MCF 10A (cell line): Measurements from ENCODE around the gene VAV3. TPM values are rescaled to one million over a fixed set of nuclear protein-coding genes. Genes with fewer than 3 reads are reported as not detected.

ENCODE experiments used
- BruUV-seq: library from RNA; stranded (reverse); fragments of 400-500 nt; replicated peaks from 2 replicates; lab custom pipeline; 2021; lab: Mats Ljungman, UMichigan
- CTCF ChIA-PET: fragments of 300-600 bp; sonication (Branson Sonifier 250); formaldehyde crosslinking; extraction: SDS; loops from one replicate; lab custom pipeline; 2021; ENCODE audit warnings: antibody characterized with exemption, inconsistent platforms; lab: Yijun Ruan, JAX
- POLR2A ChIA-PET: fragments of 300-600, 350-650 bp; sonication (Branson Sonifier 250); formaldehyde crosslinking; extraction: SDS; loops from one replicate; lab custom pipeline; 2020; ENCODE audit warnings: antibody characterized with exemption, inconsistent platforms; lab: Yijun Ruan, JAX
- DNase-seq: peaks from one replicate; pipeline ENCODE4 v3.0.0-alpha.2; 2018; ENCODE audit not compliant: unreplicated experiment
- H3K27ac Mint-ChIP-seq: one replicate; pipeline ENCODE4 v1.8.0; 2022; ENCODE audit warnings: mild to moderate bottlenecking, low read depth, mixed read lengths; ENCODE audit not compliant: unreplicated experiment
- H3K27me3 Mint-ChIP-seq: one replicate; pipeline ENCODE4 v1.8.0; 2022; ENCODE audit warnings: mixed read lengths; ENCODE audit not compliant: insufficient read depth, unreplicated experiment
- H3K36me3 Mint-ChIP-seq: one replicate; pipeline ENCODE4 v1.8.0; 2022; ENCODE audit warnings: mild to moderate bottlenecking, moderate library complexity, mixed read lengths; ENCODE audit not compliant: insufficient read depth, unreplicated experiment
- H3K4me1 Mint-ChIP-seq: one replicate; pipeline ENCODE4 v1.8.0; 2022; ENCODE audit warnings: mixed read lengths; ENCODE audit not compliant: insufficient read depth, unreplicated experiment
- H3K4me3 Mint-ChIP-seq: one replicate; pipeline ENCODE4 v1.8.0; 2022; ENCODE audit warnings: mild to moderate bottlenecking, moderate library complexity, mixed read lengths; ENCODE audit not compliant: unreplicated experiment
- H3K9me3 Mint-ChIP-seq: one replicate; pipeline ENCODE4 v1.8.0; 2022; ENCODE audit warnings: mixed read lengths; ENCODE audit not compliant: unreplicated experiment
- intact Hi-C: fragments of 100-400 bp; cut with micrococcal nuclease; formaldehyde crosslinking; loops from 2 replicates; pipeline ENCODE4 v1.14.1; 2022
- total RNA-seq: library from RNA; stranded (reverse); gene quantifications from 2 replicates; pipeline ENCODE4 v1.2.3, GENCODE V29; 2022
- TF ChIP-seq, protein P1 (sequence below): fragments of 200-600 bp; IDR thresholded peaks from one replicate; pipeline ENCODE4 v1.8.0; 2022; ENCODE audit warnings: antibody characterized with exemption, mild to moderate bottlenecking; ENCODE audit not compliant: unreplicated experiment

The VAV3 gene
- total RNA-seq, 1 experiment from 2014 or later: 2.0 TPM

DNA sequence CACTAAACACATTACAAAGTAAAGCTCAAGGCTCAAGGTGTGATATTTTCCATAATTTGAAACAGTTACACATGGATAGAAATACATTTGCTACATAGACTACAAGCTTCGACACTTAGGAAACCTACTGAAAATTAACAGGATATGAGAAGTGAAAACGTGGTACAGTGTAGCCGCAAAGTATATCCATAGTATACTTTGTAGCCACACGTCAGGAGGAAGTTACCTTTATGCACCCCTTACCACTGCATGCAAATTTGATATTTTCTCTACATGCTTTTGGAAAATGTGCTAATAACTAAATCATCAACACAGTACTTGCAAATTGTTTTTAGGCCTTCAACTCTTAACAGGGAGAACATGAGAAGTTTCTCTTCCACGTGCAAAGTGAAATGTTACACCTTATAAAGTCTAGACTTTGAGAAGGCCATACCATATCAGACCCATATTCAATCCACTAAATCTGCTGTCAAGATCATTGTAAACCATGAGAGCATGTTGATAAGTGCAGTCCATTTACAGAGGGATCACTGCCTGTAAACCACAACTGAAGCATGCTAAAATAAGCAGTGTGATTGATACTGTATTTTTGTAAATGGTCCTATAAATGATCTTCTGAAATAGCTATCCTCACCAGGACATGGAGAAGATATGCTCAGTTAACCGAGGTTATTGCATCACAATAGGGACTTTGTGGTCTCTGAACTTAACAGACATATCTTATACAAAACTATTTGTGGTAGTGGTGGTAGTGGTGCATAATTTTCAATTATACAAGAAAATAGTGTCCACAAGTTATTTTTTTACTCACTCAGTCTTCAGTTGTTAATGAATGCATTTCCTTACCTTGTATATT is 64.7 kb downstream of the VAV3 start:
- no TSS peak for BruUV-seq
- Mint-ChIP-seq H3K27ac (no peak overlapping the region), H3K4me3 (no peak overlapping the region), H3K36me3 (no peaks in the 10 kb centered on the region), H3K4me1 (no peaks in the 10 kb centered on the region), H3K27me3 (no peaks in the 10 kb centered on the region), H3K9me3 (no peaks in the 10 kb centered on the region)
- TF ChIP-seq, protein P1, sequence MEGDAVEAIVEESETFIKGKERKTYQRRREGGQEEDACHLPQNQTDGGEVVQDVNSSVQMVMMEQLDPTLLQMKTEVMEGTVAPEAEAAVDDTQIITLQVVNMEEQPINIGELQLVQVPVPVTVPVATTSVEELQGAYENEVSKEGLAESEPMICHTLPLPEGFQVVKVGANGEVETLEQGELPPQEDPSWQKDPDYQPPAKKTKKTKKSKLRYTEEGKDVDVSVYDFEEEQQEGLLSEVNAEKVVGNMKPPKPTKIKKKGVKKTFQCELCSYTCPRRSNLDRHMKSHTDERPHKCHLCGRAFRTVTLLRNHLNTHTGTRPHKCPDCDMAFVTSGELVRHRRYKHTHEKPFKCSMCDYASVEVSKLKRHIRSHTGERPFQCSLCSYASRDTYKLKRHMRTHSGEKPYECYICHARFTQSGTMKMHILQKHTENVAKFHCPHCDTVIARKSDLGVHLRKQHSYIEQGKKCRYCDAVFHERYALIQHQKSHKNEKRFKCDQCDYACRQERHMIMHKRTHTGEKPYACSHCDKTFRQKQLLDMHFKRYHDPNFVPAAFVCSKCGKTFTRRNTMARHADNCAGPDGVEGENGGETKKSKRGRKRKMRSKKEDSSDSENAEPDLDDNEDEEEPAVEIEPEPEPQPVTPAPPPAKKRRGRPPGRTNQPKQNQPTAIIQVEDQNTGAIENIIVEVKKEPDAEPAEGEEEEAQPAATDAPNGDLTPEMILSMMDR: no peak
- ChIA-PET POLR2A (interaction anchor here (1.3 kb wide), 1 partner anchor 29 kb away, joined by 3 read pairs; no protein-coding TSS in a partner anchor), CTCF (interaction anchor here (0.6 to 2.0 kb wide), 3 partner anchors 28 to 225 kb away, joined by 4 to 6 read pairs (median 5); no protein-coding TSS in a partner anchor)
- intact Hi-C loops: no loop called here
- DNase-seq: no peak

DNA sequence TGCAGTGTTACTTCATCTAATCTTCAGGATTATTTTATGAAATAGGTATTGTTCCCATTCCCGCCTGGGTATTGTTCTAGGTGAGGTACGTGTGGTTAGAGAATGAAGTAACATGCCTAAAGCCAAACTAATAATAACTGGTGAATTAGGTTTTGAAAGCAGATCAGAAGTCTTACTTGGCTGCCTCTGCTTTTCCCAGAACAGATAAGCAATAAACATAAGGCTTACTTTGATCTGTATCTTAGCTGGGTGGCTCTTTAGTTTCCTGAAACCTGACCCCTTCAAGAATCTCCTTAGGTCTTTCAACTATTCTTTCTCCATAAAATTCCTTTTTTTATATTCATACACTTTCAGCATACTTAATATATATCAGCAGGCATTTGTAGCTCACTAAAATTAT is 65.3 kb downstream of the VAV3 start:
- peak; percentile 2 for DNase-seq
- Mint-ChIP-seq H3K36me3 (no peaks in the 10 kb centered on the region), H3K9me3 (no peaks in the 10 kb centered on the region), H3K27me3 (no peaks in the 10 kb centered on the region), H3K4me1 (no peaks in the 10 kb centered on the region), H3K4me3 (no peak overlapping the region), H3K27ac (no peak overlapping the region)
- TF ChIP-seq, protein P1: no peak
- ChIA-PET POLR2A (no interaction called here), CTCF (interaction anchor here (2.0 kb wide), 1 partner anchor 225 kb away, joined by 6 read pairs; no protein-coding TSS in a partner anchor)
- intact Hi-C loops: no loop called here
- no TSS peak for BruUV-seq

DNA sequence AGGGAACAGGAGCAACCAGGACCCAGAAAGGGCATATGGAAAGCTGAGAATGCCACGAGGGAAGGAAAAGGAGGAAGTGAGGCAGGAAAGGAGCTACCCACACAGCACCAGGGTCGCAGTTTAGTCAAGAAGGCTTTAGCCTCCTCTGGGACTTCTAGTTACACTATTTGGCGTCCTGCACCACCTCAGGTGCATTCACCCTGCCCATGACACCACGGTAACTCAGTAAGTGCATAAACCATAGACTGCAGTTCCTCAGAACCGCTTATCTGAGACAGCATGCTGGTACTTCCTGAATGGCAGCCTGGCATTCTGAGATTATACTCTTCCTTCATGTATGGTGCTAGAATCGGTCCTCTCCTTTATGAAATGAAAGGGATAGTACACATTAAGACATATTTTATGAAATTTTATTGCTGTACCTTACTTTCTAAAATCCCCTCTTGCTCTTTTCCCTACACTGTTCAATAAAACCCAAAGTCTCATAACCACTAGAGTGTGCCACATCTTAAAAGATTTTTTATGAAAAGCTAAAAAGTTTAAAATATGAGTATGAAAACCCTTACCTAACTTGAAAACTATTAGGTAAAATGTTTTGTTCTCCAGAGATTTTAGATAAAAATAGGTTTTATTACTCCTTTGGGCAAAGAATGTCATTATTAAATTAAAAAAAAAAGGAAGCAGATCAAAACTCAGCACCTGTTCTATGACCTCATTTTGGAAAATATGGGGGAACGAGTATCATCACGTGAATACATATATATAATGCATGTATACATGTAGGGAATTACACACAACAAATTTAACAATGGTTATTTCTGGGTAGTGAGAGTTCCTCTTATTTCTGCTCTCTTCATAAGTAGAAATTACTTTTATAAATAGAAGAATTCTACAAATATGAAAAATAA is 67.3 kb downstream of the VAV3 start:
- Mint-ChIP-seq H3K4me1 (no peaks in the 10 kb centered on the region), H3K27me3 (no peaks in the 10 kb centered on the region), H3K27ac (no peak overlapping the region), H3K9me3 (no peaks in the 10 kb centered on the region), H3K4me3 (no peak overlapping the region), H3K36me3 (no peaks in the 10 kb centered on the region)
- ChIA-PET POLR2A (interaction anchor here (0.8 to 1.4 kb wide), 2 partner anchors 18 to 148 kb away, joined by 3 to 4 read pairs; no protein-coding TSS in a partner anchor), CTCF (interaction anchor here (0.5 to 1.2 kb wide), 3 partner anchors 227 to 249 kb away, joined by 4 to 8 read pairs (median 4); no protein-coding TSS in a partner anchor)
- DNase-seq: no peak
- no TSS peak for BruUV-seq
- intact Hi-C loops: loop anchor here (1.0 kb wide), 1 partner anchor 228 kb away; no protein-coding TSS in a partner anchor
- TF ChIP-seq, protein P1: no peak
